Measurements from ENCODE around the gene DNAJC4.
A peak's percentile ranks its signal among the peaks of the same experiment; 100 is the strongest.

Gene DNAJC4

GRCh38 chr11:64268893-64269539 lies 38.7 kb downstream of the DNAJC4 start:
- H2AFZ ChIP-seq (ENCODE audit: low read length) = peak overlapping the region; percentile 73
- TF ChIP-seq EZH2 (optimal IDR thresholded peaks at IDR 0.05; ENCODE audit: low read depth, low read length) (no peak), CTCF (IDR thresholded peaks at IDR 0.05; ENCODE audit: low read length) (no peak), EZH2phosphoT487 (IDR thresholded peaks at IDR 0.05; ENCODE audit: low read length) (no peak)

DNA sequence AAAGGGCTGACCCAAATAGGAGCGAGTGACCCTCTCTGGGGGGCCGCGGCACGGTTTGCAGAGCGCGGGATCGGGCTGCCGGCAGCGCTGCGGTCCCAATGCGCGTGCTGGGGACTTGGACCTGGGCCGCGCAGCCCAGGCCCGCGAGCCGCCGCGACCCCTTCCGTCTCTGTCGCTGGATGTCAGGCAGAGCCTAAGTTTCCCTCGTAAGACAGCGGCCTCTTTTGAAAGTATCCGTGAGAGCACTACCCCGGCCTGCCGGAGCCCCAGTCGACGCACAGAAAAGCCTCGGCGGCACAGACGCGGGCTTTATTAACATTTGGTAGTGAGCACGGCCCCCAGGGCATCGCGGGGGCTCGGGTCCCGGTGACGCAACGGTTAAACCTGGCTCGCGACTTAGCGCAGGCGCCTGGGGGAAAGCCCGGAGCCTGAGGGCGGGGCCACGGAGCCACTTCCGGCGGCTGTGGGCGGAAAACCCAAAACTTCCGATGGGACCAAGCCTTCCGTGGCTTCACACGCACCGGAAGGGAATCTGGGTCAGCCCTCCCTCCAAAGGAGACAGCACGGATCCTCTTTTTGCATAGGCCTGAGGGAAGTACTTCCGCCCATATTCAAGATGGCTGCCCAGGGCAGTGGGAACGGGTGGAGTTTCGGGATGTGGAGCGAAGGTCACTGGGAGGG lies 39.3 kb downstream of the DNAJC4 start:
- peaks cover 11% of the 10 kb centered on the region; the same call in 1 of the 2 replicates for H3K79me2 ChIP-seq (ENCODE audit: low read length)
- H3K27me3 ChIP-seq (replicated peaks; ENCODE audit: insufficient read depth, low read length) = no peaks in the 10 kb centered on the region
- no peaks in the 10 kb centered on the region for H3K9me3 ChIP-seq (replicated peaks; ENCODE audit: insufficient read depth, low read length)
- 0 out of 2 replicates have a peak, but pooled peaks cover 5% of the 10 kb centered on the region for H3K4me1 ChIP-seq (ENCODE audit: low read length)
- H3F3A ChIP-seq (ENCODE audit: insufficient read depth, low read length) = peaks cover 26% of the 10 kb centered on the region
- DNase-seq = peak; percentile 99
- TF ChIP-seq CTCF (IDR thresholded peaks at IDR 0.05; ENCODE audit: low read length) (peak; percentile 11; the same call in 1 of the 2 replicates), EZH2phosphoT487 (IDR thresholded peaks at IDR 0.05; ENCODE audit: low read length) (no peak)
- H3K27ac ChIP-seq (ENCODE audit: low read length) = peak overlapping the region; percentile 83
- peak overlapping the region; percentile 83 for H3K4me2 ChIP-seq (ENCODE audit: low read depth, low read length)
- no peaks in the 10 kb centered on the region for H3K9me2 ChIP-seq (replicated peaks; ENCODE audit: insufficient read depth, low read length)
- peak overlapping the region; percentile 80 for H3K4me3 ChIP-seq (ENCODE audit: low read length)
- H3K36me3 ChIP-seq (replicated peaks; ENCODE audit: insufficient read depth, low read length) = no peaks in the 10 kb centered on the region
- H3K9ac ChIP-seq (ENCODE audit: low read length) = peak overlapping the region; percentile 84
- H2AFZ ChIP-seq (ENCODE audit: low read length) = peak overlapping the region; percentile 73
- H4K20me1 ChIP-seq (ENCODE audit: insufficient read depth, low read length) = no peaks in the 10 kb centered on the region

More at GRCh38 chr11:64268893-64269539, 38.7 kb downstream of the DNAJC4 start:
- Histone ChIP-seq H3F3A (ENCODE audit: insufficient read depth, low read length) (peaks cover 26% of the 10 kb centered on the region), H3K4me1 (ENCODE audit: low read length) (0 out of 2 replicates have a peak, but pooled peaks cover 5% of the 10 kb centered on the region), H3K79me2 (ENCODE audit: low read length) (peaks cover 11% of the 10 kb centered on the region; the same call in 1 of the 2 replicates), H3K9ac (ENCODE audit: low read length) (peak overlapping the region; percentile 84), H3K4me2 (ENCODE audit: low read depth, low read length) (peak overlapping the region; percentile 83), H3K9me2 (replicated peaks; ENCODE audit: insufficient read depth, low read length) (no peaks in the 10 kb centered on the region), H3K27me3 (replicated peaks; ENCODE audit: insufficient read depth, low read length) (no peaks in the 10 kb centered on the region), H4K20me1 (ENCODE audit: insufficient read depth, low read length) (no peaks in the 10 kb centered on the region), H3K4me3 (ENCODE audit: low read length) (peak overlapping the region; percentile 80), H3K27ac (ENCODE audit: low read length) (peak overlapping the region; percentile 83), H3K36me3 (replicated peaks; ENCODE audit: insufficient read depth, low read length) (no peaks in the 10 kb centered on the region), H3K9me3 (replicated peaks; ENCODE audit: insufficient read depth, low read length) (no peaks in the 10 kb centered on the region)
- DNase-seq = peak; percentile 54

- Histone ChIP-seq H3K9me3 (replicated peaks; ENCODE audit: insufficient read depth, low read length) (no peaks in the 10 kb centered on the region), H3K79me2 (ENCODE audit: low read length) (peaks cover 21% of the 10 kb centered on the region), H3K4me3 (ENCODE audit: low read length) (no peak overlapping the region), H3K4me2 (ENCODE audit: low read depth, low read length) (no peak overlapping the region), H3K36me3 (replicated peaks; ENCODE audit: insufficient read depth, low read length) (peaks cover 3% of the 10 kb centered on the region; the same call in 1 of the 2 replicates), H3K27me3 (replicated peaks; ENCODE audit: insufficient read depth, low read length) (no peaks in the 10 kb centered on the region), H3K27ac (ENCODE audit: low read length) (no peak overlapping the region), H2AFZ (ENCODE audit: low read length) (no peak overlapping the region), H3F3A (ENCODE audit: insufficient read depth, low read length) (peaks cover 18% of the 10 kb centered on the region), H3K9ac (ENCODE audit: low read length) (no peak overlapping the region), H3K9me2 (replicated peaks; ENCODE audit: insufficient read depth, low read length) (no peaks in the 10 kb centered on the region), H4K20me1 (ENCODE audit: insufficient read depth, low read length) (no peaks in the 10 kb centered on the region), H3K4me1 (ENCODE audit: low read length) (0 out of 2 replicates have a peak, but pooled peaks cover 5% of the 10 kb centered on the region)
- TF ChIP-seq EZH2 (optimal IDR thresholded peaks at IDR 0.05; ENCODE audit: low read depth, low read length) (no peak), CTCF (IDR thresholded peaks at IDR 0.05; ENCODE audit: low read length) (no peak), EZH2phosphoT487 (IDR thresholded peaks at IDR 0.05; ENCODE audit: low read length) (no peak)
- no peak for DNase-seq
Measured at GRCh38 chr11:64275031-64275800, 44.9 kb downstream of the DNAJC4 start.
